ENCODE results near the gene MIPEP. TPM values are rescaled to one million over a fixed set of nuclear protein-coding genes. Genes with fewer than 3 reads are reported as not detected.
"Not testable (repeated sequence)": the region's sequence is repeated elsewhere in the genome, so short reads cannot be mapped to it uniquely, and the experiment has no call there.

The MIPEP gene
- total and polyA plus RNA-seq, 2 donors (not counting 1 experiment from before 2014, with no cell fraction given), result 90.0 to 92.5 TPM

DNA sequence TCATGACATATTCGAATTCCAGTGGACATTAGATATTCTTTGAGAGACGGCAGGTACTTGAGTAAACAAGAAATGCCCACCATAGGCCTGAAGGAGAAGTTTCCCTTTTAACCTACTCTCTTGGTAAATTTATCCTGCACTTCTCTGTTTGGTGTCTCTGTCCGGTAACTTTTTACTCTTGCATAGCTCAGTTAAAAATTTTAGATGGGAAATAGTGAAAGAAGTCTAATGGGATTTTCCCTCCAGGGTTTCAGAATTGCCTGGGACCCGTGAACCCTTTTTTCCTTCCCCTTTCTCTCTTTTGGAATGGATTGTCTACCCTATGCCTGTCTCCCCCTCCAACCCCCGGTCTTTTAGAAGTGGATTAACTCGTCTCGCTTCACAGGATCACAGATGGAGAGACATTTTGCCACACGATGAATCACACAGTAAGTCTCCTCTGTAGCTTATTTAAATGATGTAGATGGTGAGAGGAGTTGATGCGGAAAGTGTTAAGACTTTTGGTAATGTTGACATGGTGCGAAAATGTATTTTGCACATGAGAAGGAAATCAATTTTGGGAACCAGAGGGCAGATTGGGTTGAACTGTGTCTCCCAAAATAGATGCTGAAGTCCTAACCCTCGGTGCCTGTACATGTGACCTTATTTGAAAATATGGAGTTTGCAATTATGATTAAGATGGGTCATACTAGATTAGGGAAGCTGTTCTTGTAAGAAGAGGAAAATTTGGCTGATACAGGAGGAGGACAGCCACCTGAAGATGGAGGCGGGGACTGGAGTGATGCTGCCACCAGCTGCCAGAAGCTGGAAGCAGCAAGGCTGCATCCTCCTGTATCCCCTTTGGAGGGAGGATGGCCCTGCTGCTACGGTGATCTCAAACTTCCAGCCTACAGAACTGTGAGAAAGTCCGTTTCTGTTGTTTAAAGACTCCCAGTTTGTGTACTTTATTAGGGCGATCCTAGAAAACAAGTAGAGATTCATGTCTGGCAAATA is 711 bp upstream of the MIPEP start:
- peak overlapping the region; percentile 2 for H2AFZ ChIP-seq (ENCODE audit: low read length)
- no peaks in the 10 kb centered on the region for H4K20me1 ChIP-seq (ENCODE audit: control insufficient read depth, extremely low read depth, insufficient read depth, low read length)
- H3K4me3 ChIP-seq (replicated peaks in 1 of 4; ENCODE audit: control extremely low read depth in 1 of 4, insufficient read depth in 1 of 4, low read depth in 3 of 4, low read length in 4 of 4), result peak overlapping the region; percentile 81 to 97 (median 91)
- H3K27ac ChIP-seq (ENCODE audit: insufficient read depth, low read length), result peak overlapping the region; percentile 85
- H3K36me3 ChIP-seq (ENCODE audit: control insufficient read depth, insufficient read depth, low read length), result no peaks in the 10 kb centered on the region
- H3K79me2 ChIP-seq (ENCODE audit: control insufficient read depth, insufficient read depth, low read length), result peaks cover 18% of the 10 kb centered on the region
- no peaks in the 10 kb centered on the region for H3K9me3 ChIP-seq (ENCODE audit: control insufficient read depth, insufficient read depth, low read depth, low read length)
- H3K4me1 ChIP-seq (ENCODE audit: control insufficient read depth, extremely low read depth, insufficient read depth, low read length), result peaks cover 2% of the 10 kb centered on the region
- peak overlapping the region; percentile 32 for H3K9ac ChIP-seq (ENCODE audit: insufficient read depth, low read length)
- H3K4me2 ChIP-seq (ENCODE audit: extremely low read depth, insufficient read depth, low read length), result peak overlapping the region; percentile 60
- DNase-seq (ENCODE audit: low read depth in 2 of 2), result peak in 1 of 2 donors; percentile 20
- TF ChIP-seq CTCF (conservative IDR thresholded peaks at IDR 0.05 in 1 of 2, IDR thresholded peaks at IDR 0.05 in 1 of 2; ENCODE audit: low read depth in 1 of 2, low read length in 2 of 2), result peak in 1 of 2 donors; percentile 30
- TF ChIP-seq EZH2 (IDR thresholded peaks at IDR 0.05; ENCODE audit: low read length, missing control alignments), result no peak
- H3K27me3 ChIP-seq (ENCODE audit: control insufficient read depth, insufficient read depth, low read length), result no peaks in the 10 kb centered on the region

DNA sequence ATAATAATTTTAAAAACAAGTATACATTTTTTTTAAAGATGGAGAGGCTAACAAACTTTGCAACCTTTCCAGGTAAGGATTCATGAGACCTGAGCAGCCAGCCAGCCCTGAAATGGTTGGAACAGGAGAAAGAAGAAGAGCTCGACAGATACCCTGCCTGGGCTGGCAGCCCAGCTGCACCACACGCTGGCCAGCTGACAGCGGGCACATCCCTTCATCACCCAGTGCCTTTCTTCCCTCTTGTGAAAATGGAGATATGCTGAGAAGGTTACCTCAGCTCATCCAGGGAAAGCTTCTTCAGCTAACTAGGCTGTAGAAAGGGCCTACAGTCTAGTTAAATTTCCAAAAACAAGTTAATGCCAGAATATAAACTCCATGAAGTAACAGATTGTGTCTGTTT is 4.8 kb downstream of the MIPEP start:
- not testable (repeated sequence) for H3K9me3 ChIP-seq (ENCODE audit: control insufficient read depth, insufficient read depth, low read depth, low read length); H3K27ac ChIP-seq (ENCODE audit: insufficient read depth, low read length); H3K4me3 ChIP-seq (replicated peaks in 1 of 4; ENCODE audit: control extremely low read depth in 1 of 4, insufficient read depth in 1 of 4, low read depth in 3 of 4, low read length in 4 of 4); H3K9ac ChIP-seq (ENCODE audit: insufficient read depth, low read length); H2AFZ ChIP-seq (ENCODE audit: low read length); DNase-seq (ENCODE audit: low read depth in 2 of 2); H3K27me3 ChIP-seq (ENCODE audit: control insufficient read depth, insufficient read depth, low read length); H3K4me1 ChIP-seq (ENCODE audit: control insufficient read depth, extremely low read depth, insufficient read depth, low read length); H3K36me3 ChIP-seq (ENCODE audit: control insufficient read depth, insufficient read depth, low read length); H3K4me2 ChIP-seq (ENCODE audit: extremely low read depth, insufficient read depth, low read length); H4K20me1 ChIP-seq (ENCODE audit: control insufficient read depth, extremely low read depth, insufficient read depth, low read length)
- H3K79me2 ChIP-seq (ENCODE audit: control insufficient read depth, insufficient read depth, low read length), result peaks cover 18% of the 10 kb centered on the region

DNA sequence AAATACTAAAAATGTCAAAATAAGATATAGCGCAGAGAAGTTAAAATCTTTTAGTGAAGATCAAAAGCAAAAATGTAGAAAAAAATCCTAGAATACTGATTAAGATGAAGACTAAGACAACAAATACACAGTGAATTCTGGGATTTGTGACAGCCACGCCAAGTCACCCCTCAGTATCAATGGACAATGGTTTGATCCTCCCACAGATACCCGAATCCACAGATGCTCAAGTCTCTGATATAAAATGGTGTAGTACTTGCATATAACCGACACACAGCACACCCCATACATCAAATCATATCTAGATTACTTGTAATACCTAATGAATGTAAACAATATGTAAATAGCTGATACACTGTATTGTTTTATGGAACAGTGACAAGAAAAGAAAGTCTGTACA is 5.9 kb downstream of the MIPEP start:
- DNase-seq (ENCODE audit: low read depth in 2 of 2), result no peak
- Histone ChIP-seq H3K4me1 (ENCODE audit: control insufficient read depth, extremely low read depth, insufficient read depth, low read length) (peaks cover 1% of the 10 kb centered on the region), H3K9ac (ENCODE audit: insufficient read depth, low read length) (no peak overlapping the region), H2AFZ (ENCODE audit: low read length) (no peak overlapping the region), H3K27ac (ENCODE audit: insufficient read depth, low read length) (no peak overlapping the region), H3K79me2 (ENCODE audit: control insufficient read depth, insufficient read depth, low read length) (peaks cover 14% of the 10 kb centered on the region), H3K9me3 (ENCODE audit: control insufficient read depth, insufficient read depth, low read depth, low read length) (no peaks in the 10 kb centered on the region), H3K4me2 (ENCODE audit: extremely low read depth, insufficient read depth, low read length) (no peak overlapping the region), H3K36me3 (ENCODE audit: control insufficient read depth, insufficient read depth, low read length) (peaks cover 7% of the 10 kb centered on the region), H3K27me3 (ENCODE audit: control insufficient read depth, insufficient read depth, low read length) (no peaks in the 10 kb centered on the region), H4K20me1 (ENCODE audit: control insufficient read depth, extremely low read depth, insufficient read depth, low read length) (no peaks in the 10 kb centered on the region), H3K4me3 (replicated peaks in 1 of 4; ENCODE audit: control extremely low read depth in 1 of 4, insufficient read depth in 1 of 4, low read depth in 3 of 4, low read length in 4 of 4) (no peak overlapping the region)
- TF ChIP-seq EZH2 (IDR thresholded peaks at IDR 0.05; ENCODE audit: low read length, missing control alignments) (no peak), CTCF (conservative IDR thresholded peaks at IDR 0.05 in 1 of 2, IDR thresholded peaks at IDR 0.05 in 1 of 2; ENCODE audit: low read depth in 1 of 2, low read length in 2 of 2) (no peak)

GRCh38 chr13:23881402-23881800 is 7.8 kb downstream of the MIPEP start:
- not testable (repeated sequence) for H2AFZ ChIP-seq (ENCODE audit: low read length); H3K79me2 ChIP-seq (ENCODE audit: control insufficient read depth, insufficient read depth, low read length); H3K9me3 ChIP-seq (ENCODE audit: control insufficient read depth, insufficient read depth, low read depth, low read length); H3K36me3 ChIP-seq (ENCODE audit: control insufficient read depth, insufficient read depth, low read length); DNase-seq (ENCODE audit: low read depth in 2 of 2); H4K20me1 ChIP-seq (ENCODE audit: control insufficient read depth, extremely low read depth, insufficient read depth, low read length); H3K9ac ChIP-seq (ENCODE audit: insufficient read depth, low read length); H3K27me3 ChIP-seq (ENCODE audit: control insufficient read depth, insufficient read depth, low read length); H3K4me3 ChIP-seq (replicated peaks in 1 of 4; ENCODE audit: control extremely low read depth in 1 of 4, insufficient read depth in 1 of 4, low read depth in 3 of 4, low read length in 4 of 4); H3K4me2 ChIP-seq (ENCODE audit: extremely low read depth, insufficient read depth, low read length); H3K4me1 ChIP-seq (ENCODE audit: control insufficient read depth, extremely low read depth, insufficient read depth, low read length); H3K27ac ChIP-seq (ENCODE audit: insufficient read depth, low read length)

GRCh38 chr13:23880493-23881401 is 8.5 kb downstream of the MIPEP start:
- H3K27me3 ChIP-seq (ENCODE audit: control insufficient read depth, insufficient read depth, low read length); H3K9ac ChIP-seq (ENCODE audit: insufficient read depth, low read length); H2AFZ ChIP-seq (ENCODE audit: low read length); H3K4me3 ChIP-seq (replicated peaks in 1 of 4; ENCODE audit: control extremely low read depth in 1 of 4, insufficient read depth in 1 of 4, low read depth in 3 of 4, low read length in 4 of 4); H3K9me3 ChIP-seq (ENCODE audit: control insufficient read depth, insufficient read depth, low read depth, low read length); H3K36me3 ChIP-seq (ENCODE audit: control insufficient read depth, insufficient read depth, low read length); H3K27ac ChIP-seq (ENCODE audit: insufficient read depth, low read length); H3K79me2 ChIP-seq (ENCODE audit: control insufficient read depth, insufficient read depth, low read length); H3K4me2 ChIP-seq (ENCODE audit: extremely low read depth, insufficient read depth, low read length); H4K20me1 ChIP-seq (ENCODE audit: control insufficient read depth, extremely low read depth, insufficient read depth, low read length); H3K4me1 ChIP-seq (ENCODE audit: control insufficient read depth, extremely low read depth, insufficient read depth, low read length): not testable (repeated sequence)
- DNase-seq (ENCODE audit: low read depth in 2 of 2), result peak in 1 of 2 donors; percentile 39
